H9 (cell line): ENCODE results near the gene MIB2. TPM values are rescaled to one million over a fixed set of nuclear protein-coding genes. Genes with fewer than 3 reads are reported as not detected.

ENCODE experiments used
- DNase-seq: peaks from one replicate; pipeline ENCODE4 v3.0.0-alpha.2; 2017
- H2AFZ ChIP-seq: one replicate; pipeline ENCODE4 v1.6.1; 2013; ENCODE audit warnings: mild to moderate bottlenecking, low read length, control low read depth, moderate library complexity
- H2AK5ac ChIP-seq: 2 replicates; pipeline ENCODE4 v1.6.1; 2013; ENCODE audit warnings: low read length, control low read depth, mixed read lengths; ENCODE audit not compliant: insufficient read length
- H2BK120ac ChIP-seq: one replicate; pipeline ENCODE4 v1.6.1; 2013; ENCODE audit warnings: low read depth, mild to moderate bottlenecking, low read length, control low read depth, inconsistent platforms; ENCODE audit not compliant: poor library complexity, severe bottlenecking
- H2BK12ac ChIP-seq: 2 replicates; pipeline ENCODE4 v1.6.1; 2013; ENCODE audit warnings: low read length, control low read depth, mixed read lengths, low read depth; ENCODE audit not compliant: insufficient read length
- H2BK15ac ChIP-seq: 2 replicates; pipeline ENCODE4 v1.6.1; 2013; ENCODE audit warnings: low read depth, low read length, control low read depth
- H2BK20ac ChIP-seq: one replicate; pipeline ENCODE4 v1.6.1; 2013; ENCODE audit warnings: low read depth, mild to moderate bottlenecking, low read length, control low read depth, inconsistent platforms; ENCODE audit not compliant: poor library complexity, severe bottlenecking
- H2BK5ac ChIP-seq: 2 replicates; pipeline ENCODE4 v1.6.1; 2013; ENCODE audit warnings: low read length, control low read depth, mixed read lengths; ENCODE audit not compliant: insufficient read length
- H3K14ac ChIP-seq: 2 replicates; pipeline ENCODE4 v1.6.1; 2013; ENCODE audit warnings: low read length, control low read depth; ENCODE audit not compliant: insufficient read depth
- H3K18ac ChIP-seq: 2 replicates; pipeline ENCODE4 v1.6.1; 2013; ENCODE audit warnings: low read depth, mild to moderate bottlenecking, mixed read lengths, low read length, control low read depth; ENCODE audit not compliant: insufficient read length
- H3K23ac ChIP-seq: 2 replicates; pipeline ENCODE4 v1.6.1; 2013; ENCODE audit warnings: low read length, control low read depth, mixed read lengths, low read depth; ENCODE audit not compliant: insufficient read length
- H3K23me2 ChIP-seq: 2 replicates; pipeline ENCODE4 v1.6.1; 2013; ENCODE audit warnings: low read depth, mild to moderate bottlenecking, mixed read lengths, low read length, control low read depth; ENCODE audit not compliant: insufficient read length, poor library complexity, severe bottlenecking
- H3K27ac ChIP-seq: 2 replicates; pipeline ENCODE4 v1.5.1; 2013; ENCODE audit warnings: low read length, control low read depth, mixed read lengths, low read depth; ENCODE audit not compliant: insufficient read length
- H3K27me3 ChIP-seq: 2 replicates; pipeline ENCODE4 v1.6.1; 2013; ENCODE audit warnings: low read length, control low read depth, inconsistent platforms; ENCODE audit not compliant: insufficient read depth
- H3K4ac ChIP-seq: 2 replicates; pipeline ENCODE4 v1.6.1; 2013; ENCODE audit warnings: low read depth, mild to moderate bottlenecking, control low read depth, inconsistent platforms, low read length, moderate library complexity
- H3K4me1 ChIP-seq: 2 replicates; pipeline ENCODE4 v1.6.1; 2013; ENCODE audit warnings: low read length, control low read depth, inconsistent platforms; ENCODE audit not compliant: insufficient read depth
- H3K4me2 ChIP-seq: 2 replicates; pipeline ENCODE4 v1.6.1; 2013; ENCODE audit warnings: low read length, control low read depth, mixed read lengths; ENCODE audit not compliant: insufficient read length, insufficient read depth
- H3K56ac ChIP-seq: 2 replicates; pipeline ENCODE4 v1.6.1; 2013; ENCODE audit warnings: low read depth, mild to moderate bottlenecking, mixed read lengths, low read length, control low read depth; ENCODE audit not compliant: insufficient read length
- H3K79me1 ChIP-seq: 2 replicates; pipeline ENCODE4 v1.6.1; 2013; ENCODE audit warnings: low read depth, mild to moderate bottlenecking, moderate library complexity, low read length, control low read depth, inconsistent platforms; ENCODE audit not compliant: insufficient read depth, poor library complexity, severe bottlenecking
- H3K79me2 ChIP-seq: 2 replicates; pipeline ENCODE4 v1.6.1; 2013; ENCODE audit warnings: low read length, control low read depth, inconsistent platforms; ENCODE audit not compliant: insufficient read depth
- H3K9ac ChIP-seq: 2 replicates; pipeline ENCODE4 v1.6.1; 2013; ENCODE audit warnings: low read length, control low read depth, mixed read lengths; ENCODE audit not compliant: insufficient read length; ENCODE audit errors: extremely low read depth
- H3K9me3 ChIP-seq: one replicate; pipeline ENCODE4 v1.6.1; 2013; ENCODE audit warnings: low read depth, low read length, inconsistent platforms; ENCODE audit not compliant: control insufficient read depth
- H3T11ph ChIP-seq: one replicate; pipeline ENCODE4 v1.6.1; 2013; ENCODE audit warnings: mild to moderate bottlenecking, low read length, control low read depth, inconsistent platforms
- H4K20me1 ChIP-seq: one replicate; pipeline ENCODE4 v1.6.1; 2013; ENCODE audit not compliant: control insufficient read depth, insufficient read length, insufficient read depth
- H4K5ac ChIP-seq: 2 replicates; pipeline ENCODE4 v1.6.1; 2013; ENCODE audit warnings: low read depth, mild to moderate bottlenecking, mixed read lengths, low read length, control low read depth; ENCODE audit not compliant: insufficient read length
- H4K8ac ChIP-seq: replicated peaks from 2 replicates; pipeline ENCODE4 v1.6.1; 2013; ENCODE audit warnings: low read length, control low read depth, mixed read lengths, low read depth; ENCODE audit not compliant: insufficient read length
- H4K91ac ChIP-seq: 2 replicates; pipeline ENCODE4 v1.6.1; 2013; ENCODE audit warnings: low read depth, mild to moderate bottlenecking, moderate library complexity, mixed read lengths, low read length, control low read depth; ENCODE audit not compliant: insufficient read length
- H3K27ac Mint-ChIP-seq, 3 experiments: 2 replicates in 2 of 3; 3 replicates in 1 of 3; pipeline ENCODE4 v1.8.0; 2020 to 2021; ENCODE audit warnings: mixed read lengths in 3 of 3, mild to moderate bottlenecking in 1 of 3, moderate library complexity in 1 of 3
- H3K27me3 Mint-ChIP-seq: 2 replicates; pipeline ENCODE4 v1.8.0; 2021; ENCODE audit warnings: low read depth, mild to moderate bottlenecking, moderate library complexity, mixed read lengths
- H3K36me3 Mint-ChIP-seq, 3 experiments: 2 replicates in 2 of 3; 3 replicates in 1 of 3; pipeline ENCODE4 v1.8.0; 2020 to 2021; ENCODE audit warnings: low read depth in 3 of 3, mixed read lengths in 3 of 3; ENCODE audit not compliant: insufficient read depth in 1 of 3
- H3K4me1 Mint-ChIP-seq, 2 experiments: 2 replicates each; pipeline ENCODE4 v1.8.0; 2020; ENCODE audit warnings: mixed read lengths in 2 of 2
- H3K4me3 Mint-ChIP-seq, 2 experiments: 2 replicates in 1 of 2; 3 replicates in 1 of 2; pipeline ENCODE4 v1.8.0; 2020 to 2021; ENCODE audit warnings: mild to moderate bottlenecking in 2 of 2, mixed read lengths in 2 of 2, moderate library complexity in 1 of 2
- H3K9me3 Mint-ChIP-seq, 2 experiments: 2 replicates in 1 of 2; 3 replicates in 1 of 2; pipeline ENCODE4 v1.8.0; 2020; ENCODE audit warnings: mild to moderate bottlenecking in 2 of 2, mixed read lengths in 2 of 2, moderate library complexity in 1 of 2
- CTCF ChIP-seq: fragments of 200-600 bp; sonication (generic); conservative IDR thresholded peaks from 3 replicates; pipeline ENCODE4 v1.8.0; 2021; ENCODE audit warnings: antibody characterized with exemption, mild to moderate bottlenecking
- WGBS: extraction: QIAGEN DNeasy Blood & Tissue Kit; methylation state at CpG from one replicate; pipeline ENCODE4 v1.1.7; 2013; ENCODE audit warnings: missing lambda C conversion rate, low lambda C conversion rate, mixed read lengths; ENCODE audit not compliant: insufficient read length; ENCODE audit errors: extremely low coverage; 5-methylcytosine and 5-hydroxymethylcytosine counted together
- total RNA-seq: library from RNA; stranded (reverse); gene quantifications from 2 replicates; pipeline ENCODE4 v1.2.1, GENCODE V29; 2021

MIB2 gene
- total RNA-seq, 1 experiment from 2014 or later: 77.8 TPM

GRCh38 chr1:1605724-1606123 is 9.6 kb upstream of the MIB2 start:
- Histone ChIP-seq H4K20me1 (no peaks in the 10 kb centered on the region), H3K27me3 (no peaks in the 10 kb centered on the region; the same call in 1 of the 2 replicates), H3K79me1 (no peaks in the 10 kb centered on the region), H3K23me2 (no peaks in the 10 kb centered on the region), H2BK120ac (no peak overlapping the region), H4K5ac (no peak overlapping the region), H2BK15ac (no peak overlapping the region), H3K18ac (no peak overlapping the region), H3K4me1 (no peaks in the 10 kb centered on the region), H2BK20ac (no peak overlapping the region), H4K8ac (no peak overlapping the region), H3K9me3 (no peaks in the 10 kb centered on the region), H3K9ac (no peak overlapping the region), H2BK12ac (no peak overlapping the region), H2AK5ac (no peak overlapping the region), H3K27ac (no peak overlapping the region), H3T11ph (no peak overlapping the region), H3K4me2 (no peak overlapping the region), H3K23ac (no peak overlapping the region), H3K14ac (no peak overlapping the region), H2BK5ac (no peak overlapping the region), H3K4ac (no peak overlapping the region), H3K56ac (no peak overlapping the region), H2AFZ (no peak overlapping the region), H4K91ac (no peak overlapping the region), H3K79me2 (no peaks in the 10 kb centered on the region)
- Mint-ChIP-seq H3K9me3 (no peaks in the 10 kb centered on the region), H3K27ac (no peak overlapping the region), H3K36me3 (no peaks in the 10 kb centered on the region), H3K4me1 (peaks cover 0 to under 1% of the 10 kb centered on the region in 2 experiments; a peak in 1 of 4 replicates), H3K27me3 (peaks cover 39% of the 10 kb centered on the region), H3K4me3 (no peak overlapping the region)
- TF ChIP-seq CTCF: no peak
- no CpG with 5 or more reads among the region's 17 CpGs for WGBS
- no peak for DNase-seq
